Inflammatory macrophage treated with lipopolysaccharide for 4 hours (primary cell): ENCODE results near the gene GPR18.

Experiments used
- DNase-seq: peaks from one replicate; pipeline ENCODE4 v3.0.0-alpha.2; 2020

GPR18 gene

DNA sequence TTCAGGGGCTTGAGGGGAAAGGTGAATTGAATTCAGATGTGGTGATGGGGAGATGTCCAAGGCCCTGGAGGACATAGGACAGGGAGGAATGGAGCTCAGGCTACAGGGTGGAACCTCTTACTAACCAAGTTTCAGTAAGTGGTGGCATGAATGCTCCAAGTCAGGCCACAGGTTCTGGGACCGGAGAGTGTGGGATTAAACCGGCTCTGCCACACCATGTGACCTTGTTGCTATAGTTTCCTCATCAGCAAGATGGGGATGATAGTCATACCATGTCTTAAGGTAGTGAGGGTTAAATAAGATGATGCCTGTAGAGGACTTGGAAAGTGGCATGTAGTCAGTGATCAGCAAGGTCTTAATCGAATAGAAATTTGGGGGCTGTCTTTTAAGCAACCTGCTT is 32.7 kb upstream of the GPR18 start:
- no peak for DNase-seq

DNA sequence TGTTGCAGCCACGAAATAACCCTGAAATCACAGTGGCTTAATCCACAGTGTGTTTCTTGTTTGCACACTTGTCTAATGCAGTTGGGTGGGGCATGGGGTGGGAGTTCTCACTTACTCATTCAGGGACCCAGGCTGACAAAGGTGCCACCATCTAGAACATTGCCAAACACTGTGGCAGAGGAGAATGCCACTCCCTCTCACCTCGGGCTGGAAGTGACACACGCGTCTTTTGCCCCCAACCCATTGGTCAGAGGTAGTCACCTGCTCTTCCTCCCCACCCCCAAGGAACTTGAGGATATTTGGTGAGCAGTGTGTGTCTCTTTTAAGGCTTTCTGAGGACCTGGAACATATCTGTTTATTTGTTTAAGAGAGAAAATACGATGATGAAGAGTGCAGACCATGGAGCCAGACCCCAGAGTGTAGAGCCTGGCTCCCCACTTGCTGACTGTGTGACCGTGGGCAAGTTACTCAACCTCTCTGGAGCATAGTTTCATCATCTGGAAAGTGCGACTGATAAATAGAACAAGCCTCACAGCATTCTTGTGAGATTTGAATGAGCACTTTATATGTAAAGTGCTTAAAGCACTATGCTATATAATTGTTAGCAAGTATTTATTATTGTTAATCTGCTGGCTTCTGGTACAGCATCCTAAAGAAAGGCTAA is 31.6 kb upstream of the GPR18 start:
- peak; percentile 47 for DNase-seq

DNA sequence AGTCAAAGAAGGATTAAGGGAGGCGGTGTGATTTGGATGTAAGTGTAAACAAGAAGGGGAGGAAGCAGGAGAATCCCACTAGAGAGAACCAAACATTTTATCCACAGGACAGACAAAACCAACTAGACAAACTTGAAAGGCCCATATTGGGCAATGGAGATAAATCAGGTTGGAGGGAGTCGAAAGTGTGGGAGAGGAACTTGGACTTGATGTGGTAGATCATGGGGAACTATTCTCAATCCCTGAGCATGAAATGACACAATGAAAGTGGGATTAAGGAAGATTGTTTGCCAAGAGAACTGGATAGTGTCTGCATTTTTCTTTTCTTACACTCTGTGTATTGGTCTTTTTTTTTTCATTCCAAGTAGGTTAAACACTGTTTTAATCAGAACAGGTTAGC is 31.1 kb upstream of the GPR18 start:
- DNase-seq = peak; percentile 72

DNA sequence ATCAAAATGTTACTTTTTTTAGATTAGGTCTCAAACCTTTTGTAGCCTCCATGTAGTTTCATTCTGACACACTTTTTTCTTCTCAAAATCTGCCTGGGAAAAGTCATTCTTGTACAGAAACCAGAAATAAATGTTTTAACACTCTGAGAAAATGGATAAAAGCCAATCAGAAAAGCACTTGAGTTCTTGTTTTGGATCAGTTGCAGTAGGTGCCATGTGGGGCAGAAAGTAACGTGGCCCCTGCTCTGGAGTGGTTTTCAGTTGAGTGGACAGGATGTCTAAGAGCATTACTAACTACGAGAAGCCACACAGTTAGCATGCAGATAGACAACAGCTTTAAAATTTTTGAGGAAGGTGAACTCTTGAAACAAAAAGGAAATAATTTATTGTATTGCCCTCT is 29.9 kb upstream of the GPR18 start:
- DNase-seq = peak; percentile 55

DNA sequence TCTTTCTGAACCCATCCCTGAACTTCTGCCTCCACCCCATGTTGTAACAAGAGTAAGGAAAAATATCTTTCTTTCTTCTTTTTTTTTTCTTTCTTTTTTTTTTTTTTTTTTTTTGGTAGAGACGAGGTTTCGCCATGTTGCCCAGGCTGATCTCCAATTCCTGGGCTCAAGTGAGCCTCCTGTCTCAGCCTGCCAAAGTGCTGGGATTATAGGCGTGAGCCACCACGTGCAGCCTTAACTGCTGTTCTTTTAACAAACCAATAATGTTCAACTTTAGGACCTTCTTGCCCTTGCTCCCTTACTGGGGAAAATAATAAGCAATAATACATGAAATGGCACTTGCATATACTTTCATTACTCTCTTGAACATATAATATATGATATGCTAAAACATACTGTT is 29.4 kb upstream of the GPR18 start:
- DNase-seq = no peak

DNA sequence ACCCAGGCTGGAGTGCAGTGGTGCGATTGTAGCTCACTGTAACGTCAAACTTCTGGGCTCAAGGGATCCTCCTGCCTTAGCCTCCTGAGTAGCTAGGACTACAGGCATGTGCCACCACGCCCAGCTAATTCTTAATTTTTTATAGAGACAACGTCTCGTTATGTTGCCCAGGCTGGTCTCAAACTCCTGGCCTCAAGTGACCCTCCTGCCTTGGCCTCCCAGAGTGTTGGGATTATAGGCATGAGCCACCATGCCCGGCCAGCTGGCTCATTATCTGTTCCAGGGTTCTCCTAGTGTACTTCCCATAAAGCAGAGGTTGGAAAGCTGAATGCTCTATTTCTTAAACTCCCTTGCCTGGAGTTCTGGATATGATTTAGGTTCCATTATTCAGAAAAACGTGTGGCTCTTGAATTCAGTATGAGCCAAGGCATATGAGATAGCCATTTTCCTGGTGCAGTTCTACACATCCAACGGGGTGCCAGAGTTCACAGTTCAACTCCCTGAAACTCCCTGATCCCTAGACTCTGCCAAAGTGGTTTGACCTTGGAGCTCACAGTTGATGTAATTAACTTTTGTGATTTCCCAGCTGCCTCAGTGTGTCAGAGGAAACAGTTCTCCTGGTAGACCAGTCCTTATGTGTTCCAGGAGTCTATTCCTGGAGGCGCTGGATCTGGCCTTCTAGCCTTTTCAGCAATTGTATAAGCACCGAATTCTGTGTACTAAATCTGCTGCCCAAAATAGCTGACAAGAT is 27.4 kb upstream of the GPR18 start:
- DNase-seq = no peak

DNA sequence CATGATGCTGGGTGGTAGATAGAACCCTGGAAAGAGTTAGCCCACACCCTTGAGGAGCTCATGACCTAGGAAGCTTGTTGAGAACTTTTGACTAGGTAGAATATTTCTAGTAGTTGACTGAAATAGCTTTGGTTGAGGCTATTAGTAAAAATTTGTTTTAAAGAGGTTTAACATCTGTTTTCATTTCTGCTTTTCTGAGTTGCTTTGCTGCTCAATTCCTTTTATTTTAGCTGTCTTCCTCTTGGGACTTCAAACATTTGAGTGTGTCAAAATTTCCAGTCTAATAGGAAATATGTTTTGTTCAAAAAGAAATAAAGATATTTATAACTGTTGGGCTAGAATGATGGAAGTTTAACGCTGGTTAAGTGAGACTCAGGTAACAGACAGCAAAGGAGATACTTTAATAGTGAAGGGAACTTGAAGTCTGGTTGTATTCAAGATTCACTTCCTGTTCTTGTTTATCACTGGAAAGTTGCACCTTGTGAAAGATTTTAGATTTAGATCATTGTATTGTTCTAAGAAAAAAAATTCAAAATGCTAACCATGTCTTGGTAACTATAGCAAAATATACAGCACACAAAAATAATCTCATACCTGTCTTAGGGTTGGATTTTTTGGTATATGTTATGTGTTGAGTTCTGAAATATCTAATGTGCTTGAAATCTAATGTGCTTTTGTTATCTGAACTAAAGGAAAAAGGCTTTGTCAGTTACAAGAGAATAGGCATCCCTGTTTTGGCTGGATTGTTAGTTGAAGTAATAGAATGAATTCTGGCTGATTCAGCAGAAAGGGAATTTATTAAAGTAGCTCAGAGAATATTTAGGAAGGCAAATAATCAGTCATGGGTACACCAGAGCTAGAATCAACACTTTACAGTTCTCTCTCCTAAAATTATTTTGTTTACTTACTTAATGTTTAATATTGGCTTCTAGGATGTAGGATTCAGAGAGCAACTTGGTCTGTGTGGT is 24.4 kb upstream of the GPR18 start:
- DNase-seq = peak; percentile 68

DNA sequence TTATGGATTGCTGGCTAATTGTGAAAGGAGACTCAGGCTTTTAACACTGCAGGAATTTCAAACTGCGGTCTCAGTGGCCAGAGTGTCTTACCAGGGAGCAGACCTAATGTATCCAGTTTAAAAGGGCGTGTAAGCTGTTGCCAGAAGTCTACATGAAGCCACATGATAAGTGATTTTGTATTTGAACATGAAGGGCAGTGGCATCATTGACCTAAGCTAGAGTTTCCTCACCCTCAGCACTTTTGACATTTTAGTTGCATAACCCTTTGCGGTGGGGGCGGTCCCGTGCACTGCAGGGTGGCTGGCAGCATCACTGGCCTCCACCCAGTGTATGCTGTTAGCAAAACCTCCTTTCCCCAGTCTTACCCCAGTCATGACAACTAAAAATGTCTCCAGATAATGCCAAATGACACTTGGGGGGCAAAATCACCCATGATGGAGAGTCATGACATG is 23.7 kb upstream of the GPR18 start:
- DNase-seq = peak; percentile 93

DNA sequence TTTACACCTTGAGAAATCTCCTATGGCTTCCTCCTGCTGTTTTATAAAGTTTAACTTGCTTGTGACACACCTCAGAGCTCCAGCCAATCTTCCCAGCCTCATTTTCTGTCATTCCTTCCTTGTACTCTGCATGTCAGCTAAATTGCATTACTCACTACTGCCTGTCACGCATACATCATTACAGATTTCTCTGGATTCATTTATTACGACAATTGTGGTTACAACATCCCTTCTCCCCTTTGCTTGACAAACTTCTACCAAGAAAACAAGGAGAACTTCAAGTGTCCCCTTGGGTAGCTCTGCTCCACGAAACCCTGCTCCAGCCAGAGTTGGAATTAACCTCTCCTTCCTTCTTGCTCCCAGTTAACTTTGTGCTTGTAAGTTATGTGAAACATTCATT is 22.0 kb upstream of the GPR18 start:
- peak; percentile 87 for DNase-seq

DNA sequence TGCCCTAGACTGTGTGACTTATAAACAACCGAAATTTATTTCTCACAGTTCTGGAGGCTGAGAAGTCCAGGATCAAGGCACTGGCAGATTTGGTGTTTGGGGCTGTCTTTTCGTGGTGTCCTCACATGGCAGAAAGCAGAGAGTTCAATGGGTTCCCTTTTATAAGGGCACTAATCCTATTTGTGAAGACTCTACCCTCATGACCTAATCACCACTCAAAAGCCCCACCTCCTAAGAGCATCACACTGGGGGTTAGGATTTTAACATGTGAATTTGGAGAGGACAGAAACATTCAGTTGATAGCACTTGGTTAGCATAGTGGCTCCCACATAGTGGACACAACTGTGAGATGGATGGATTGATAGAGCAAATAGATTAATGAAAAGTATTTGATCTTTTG is 21.5 kb upstream of the GPR18 start:
- DNase-seq = no peak

DNA sequence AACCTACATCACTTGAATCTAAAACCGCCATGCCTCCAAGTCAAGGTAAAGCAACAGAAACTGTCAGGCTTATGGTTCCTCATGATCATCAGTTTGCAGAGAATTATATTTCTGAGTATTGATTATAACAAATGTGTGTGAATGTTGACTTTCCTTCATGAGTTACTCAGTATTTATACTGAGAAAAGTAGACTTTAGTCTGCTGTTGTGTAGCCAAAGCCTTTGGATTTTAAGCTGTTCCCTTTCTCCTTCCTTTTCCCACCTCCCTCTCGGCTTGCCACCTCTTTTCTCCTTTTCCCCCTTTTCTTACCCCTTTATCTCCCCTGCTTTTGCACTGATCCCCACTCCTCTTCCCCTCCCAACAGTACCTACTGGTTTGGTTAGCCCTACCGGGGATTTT is 20.7 kb upstream of the GPR18 start:
- DNase-seq = no peak

DNA sequence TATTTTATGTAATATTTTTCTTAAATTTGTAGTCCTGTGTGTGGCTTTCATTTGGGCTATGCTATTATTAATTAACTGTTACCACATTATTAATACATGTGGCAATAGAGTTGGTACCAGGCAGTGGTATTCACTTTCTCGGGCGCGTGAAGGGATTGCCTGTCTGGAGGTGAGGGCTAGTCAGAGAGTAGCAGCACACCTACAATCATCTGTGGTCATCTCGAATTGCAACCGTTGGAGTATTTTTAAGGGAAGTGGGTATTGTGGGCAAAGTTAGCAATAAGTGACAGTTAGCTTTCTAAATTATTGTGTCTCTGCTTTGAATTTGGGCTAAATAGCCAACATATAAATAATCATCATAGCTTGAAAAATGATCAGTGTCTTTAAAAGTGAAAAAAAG is 20.0 kb upstream of the GPR18 start:
- peak; percentile 38 for DNase-seq

DNA sequence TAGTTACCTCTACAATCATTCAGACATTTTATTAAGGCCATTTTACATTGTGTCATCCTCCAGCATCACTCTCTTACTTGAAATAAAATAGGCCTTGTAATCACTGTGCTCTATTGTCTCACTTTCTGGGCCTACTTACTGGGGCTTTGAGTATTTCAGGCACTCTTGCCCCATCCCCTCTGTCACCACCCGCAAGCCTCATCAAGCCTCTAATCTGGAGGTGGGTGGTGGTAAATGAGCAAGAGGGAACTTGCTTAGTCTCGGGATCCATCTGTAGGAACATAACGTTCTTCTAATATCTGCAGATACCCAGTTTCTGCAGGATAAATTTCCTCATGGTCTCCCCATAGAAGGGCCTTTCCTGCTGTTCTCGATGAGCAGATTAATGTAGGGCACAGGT is 19.4 kb upstream of the GPR18 start:
- DNase-seq = peak; percentile 88

DNA sequence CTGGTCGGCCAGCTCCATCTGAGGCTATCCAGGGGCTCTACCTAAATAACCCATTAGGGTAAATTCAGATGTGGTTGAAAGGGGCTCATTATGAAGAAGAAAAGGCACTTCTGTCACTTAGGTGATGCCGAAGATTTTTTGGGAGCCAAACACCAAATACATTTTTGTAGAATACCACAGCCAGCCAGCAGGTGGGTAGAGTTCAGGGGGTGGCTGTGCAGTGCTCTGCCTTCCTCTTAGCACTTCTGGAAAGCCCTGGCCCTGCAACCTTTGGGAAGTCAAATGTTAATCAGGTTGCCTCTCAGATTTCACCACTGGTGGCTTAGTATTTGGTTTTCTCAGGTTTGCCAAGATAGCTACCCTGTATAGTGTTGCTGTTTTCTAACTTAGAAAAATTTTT is 18.5 kb upstream of the GPR18 start:
- no peak for DNase-seq

DNA sequence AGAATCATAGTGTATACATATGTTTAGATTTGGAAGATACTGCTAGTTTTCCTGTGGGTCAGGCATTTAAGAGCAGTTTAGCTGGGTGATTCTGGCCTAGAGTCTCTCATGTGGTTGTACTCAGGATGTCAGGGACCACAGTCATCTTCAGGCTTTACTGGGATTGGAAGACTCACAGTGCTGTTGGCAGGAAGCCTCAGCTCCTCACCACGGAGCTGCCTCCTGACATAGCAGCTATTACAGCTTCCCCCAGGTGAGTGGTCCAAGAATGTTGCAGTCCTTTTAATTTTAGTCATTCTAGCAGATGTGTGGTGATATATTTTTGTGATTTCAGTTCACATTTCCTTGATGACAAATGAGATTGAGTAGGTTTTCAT is 16.9 kb upstream of the GPR18 start:
- no peak for DNase-seq

DNA sequence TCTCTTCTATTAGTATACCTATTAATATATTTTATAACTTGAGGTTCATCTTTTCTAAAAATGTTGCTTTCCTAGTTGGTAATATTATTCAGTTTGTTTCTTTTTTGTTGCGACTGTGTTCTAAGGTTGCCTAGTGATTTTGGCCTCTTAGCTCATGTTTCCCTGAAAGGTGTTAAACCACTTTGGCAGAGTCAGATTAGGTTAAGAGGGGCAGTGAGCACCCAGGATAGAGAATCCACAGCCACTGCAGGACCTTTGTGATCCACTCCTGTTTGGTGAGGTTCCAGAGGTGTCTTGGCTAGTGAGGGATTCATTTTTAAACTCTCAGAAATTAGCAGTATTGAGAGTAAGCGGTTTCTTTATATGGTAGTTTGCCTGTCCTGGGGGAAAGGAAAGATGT is 14.9 kb upstream of the GPR18 start:
- no peak for DNase-seq

DNA sequence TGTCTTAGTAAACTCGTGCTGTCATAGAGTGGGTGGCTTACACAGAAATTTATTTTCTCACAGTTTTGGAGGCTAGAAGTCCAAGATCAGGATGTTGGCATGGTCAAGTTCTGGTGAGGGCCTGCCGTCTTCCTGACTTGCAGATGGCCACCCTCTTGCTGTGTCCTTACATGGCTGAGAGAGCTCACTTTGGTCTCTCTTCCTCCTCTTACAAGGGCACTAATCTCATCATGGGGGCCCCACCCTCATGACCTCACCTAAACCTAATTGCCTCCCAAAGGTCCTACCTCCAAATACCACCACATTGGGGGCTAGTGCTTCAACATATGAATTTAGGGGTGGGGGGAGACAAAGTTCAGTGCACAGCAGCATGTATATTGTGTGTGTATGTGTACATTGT is 14.3 kb upstream of the GPR18 start:
- no peak for DNase-seq

DNA sequence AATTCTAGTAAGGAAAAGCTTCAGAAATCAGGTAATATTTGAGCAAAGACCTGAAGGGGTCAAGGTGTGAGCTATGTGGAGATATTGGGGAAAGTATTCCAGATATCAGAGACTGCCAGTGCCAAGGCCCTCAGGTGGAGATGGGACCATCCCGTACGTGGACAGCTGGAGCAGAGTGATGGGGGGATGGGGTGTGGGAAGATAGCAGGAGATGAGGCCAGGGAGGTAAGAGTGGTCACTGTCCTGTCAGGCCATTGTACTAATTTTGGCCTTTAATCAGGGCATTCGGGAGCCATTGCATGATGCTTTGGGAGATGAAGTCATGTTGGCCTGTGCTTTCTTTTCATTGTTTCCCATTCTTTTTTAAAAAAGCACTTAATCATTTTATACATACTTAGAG is 13.1 kb upstream of the GPR18 start:
- no peak for DNase-seq

DNA sequence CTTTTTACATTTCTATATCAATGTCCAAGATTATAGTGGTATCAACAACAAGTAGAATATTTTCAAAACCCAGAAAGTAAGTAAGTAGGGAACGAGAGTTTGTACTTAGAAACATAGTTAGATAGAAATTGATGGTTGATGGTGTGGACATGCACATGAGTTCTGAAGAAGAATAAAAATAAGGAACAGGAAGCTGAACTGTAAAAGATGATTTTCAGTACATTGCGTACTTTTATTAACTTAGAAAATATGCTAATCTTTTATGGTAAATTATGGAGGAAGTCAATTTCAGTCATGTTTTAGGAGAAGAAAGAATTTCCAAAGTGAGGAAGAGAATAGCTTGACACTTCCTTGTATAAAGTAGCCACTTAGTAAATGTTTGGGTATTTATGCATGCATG is 12.3 kb upstream of the GPR18 start:
- peak; percentile 70 for DNase-seq

DNA sequence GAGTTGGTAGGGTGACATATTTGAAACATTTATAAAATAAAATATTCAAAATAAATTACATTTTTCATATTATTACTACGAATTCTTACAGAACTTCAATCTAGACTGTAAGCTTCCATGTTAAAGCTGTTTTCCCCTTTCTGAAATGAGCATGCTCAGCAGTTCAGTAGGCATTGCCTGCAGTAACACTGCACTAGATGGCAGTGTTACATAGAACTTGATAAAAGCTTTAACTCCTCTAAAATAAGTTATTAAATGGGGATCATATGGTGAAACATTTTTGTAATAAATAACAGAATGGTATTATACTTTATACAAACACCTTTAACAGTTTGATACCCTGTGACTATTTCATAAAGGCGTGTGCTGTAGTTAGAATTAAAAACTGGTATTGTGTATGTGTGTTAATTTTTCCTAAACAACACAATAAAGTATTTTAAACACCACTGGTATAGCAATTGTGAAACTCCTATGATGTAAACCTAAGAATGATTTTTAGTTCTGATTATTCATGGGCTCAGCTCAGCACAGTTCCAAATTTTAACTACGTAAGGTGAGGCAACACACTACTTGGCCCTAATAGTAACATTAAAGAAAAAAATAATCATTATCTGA is 11.6 kb upstream of the GPR18 start:
- DNase-seq = peak; percentile 82

DNA sequence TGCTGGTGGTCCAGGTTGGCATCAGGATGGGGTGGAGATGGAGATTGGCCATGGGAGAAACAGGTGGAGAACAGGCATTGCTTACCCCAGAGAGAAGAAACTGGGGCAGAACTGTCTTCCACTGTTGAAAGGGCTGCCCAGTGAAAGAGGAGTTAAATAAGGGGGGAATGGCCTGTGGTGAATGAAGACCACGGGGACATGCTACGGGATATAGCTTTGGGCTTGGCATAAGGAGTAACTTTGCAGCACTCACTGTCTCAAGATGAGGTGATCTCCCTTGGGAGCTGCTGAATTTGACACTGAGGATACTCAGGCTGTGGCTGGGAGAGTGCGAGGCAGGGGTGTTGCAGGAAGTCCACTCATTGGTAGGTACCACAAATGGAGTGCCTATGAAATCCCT is 10.6 kb upstream of the GPR18 start:
- no peak for DNase-seq

DNA sequence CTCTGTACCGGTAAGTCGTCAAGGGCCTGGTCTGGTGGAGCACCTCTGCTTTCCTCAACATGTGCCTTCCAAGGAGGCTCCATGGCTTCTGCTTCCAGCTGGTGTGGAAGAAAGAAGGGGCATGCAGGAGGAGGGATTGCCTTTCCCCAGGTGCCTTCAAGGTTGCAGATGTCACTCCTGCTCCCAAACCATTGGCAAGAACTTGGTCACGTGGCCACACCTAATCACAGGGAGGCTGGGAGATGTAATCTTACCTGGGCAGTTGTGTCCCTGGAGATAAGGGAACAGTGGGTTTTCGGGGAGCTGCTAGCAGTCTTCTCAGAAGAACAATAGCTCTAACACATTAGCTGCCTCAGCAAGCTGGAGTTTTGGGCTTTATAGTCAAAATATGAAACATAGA is 9.7 kb upstream of the GPR18 start:
- DNase-seq = no peak

DNA sequence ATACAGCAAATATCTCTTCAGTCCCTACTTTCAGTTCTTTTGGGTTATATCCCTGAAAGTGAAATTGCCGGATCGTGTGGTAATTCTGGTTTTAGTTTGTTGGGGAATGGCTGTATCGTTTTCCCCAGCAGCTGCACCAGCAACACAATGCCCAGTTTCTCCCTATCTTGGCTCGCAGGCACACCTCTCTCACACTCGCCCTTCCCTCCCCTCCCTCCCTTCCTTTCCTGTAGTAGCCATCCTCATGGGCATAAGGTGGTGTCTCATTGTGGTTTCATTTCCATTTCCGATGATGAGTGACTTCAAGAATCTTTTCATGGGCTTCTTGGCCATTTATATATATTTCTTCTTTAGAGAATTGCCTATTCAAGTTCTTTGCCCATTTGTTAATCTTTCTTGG is 8.6 kb upstream of the GPR18 start:
- no peak for DNase-seq
